MCF 10A (cell line): Measurements from ENCODE around the gene CLEC18A. TPM values are rescaled to one million over a fixed set of nuclear protein-coding genes. Genes with fewer than 3 reads are reported as not detected.

ENCODE experiments used
- BruUV-seq: library from RNA; stranded (reverse); fragments of 400-500 nt; replicated peaks from 2 replicates; lab custom pipeline; 2021; lab: Mats Ljungman, UMichigan
- CTCF ChIA-PET: fragments of 300-600 bp; sonication (Branson Sonifier 250); formaldehyde crosslinking; extraction: SDS; loops from one replicate; lab custom pipeline; 2021; ENCODE audit warnings: antibody characterized with exemption, inconsistent platforms; lab: Yijun Ruan, JAX
- POLR2A ChIA-PET: fragments of 300-600, 350-650 bp; sonication (Branson Sonifier 250); formaldehyde crosslinking; extraction: SDS; loops from one replicate; lab custom pipeline; 2020; ENCODE audit warnings: antibody characterized with exemption, inconsistent platforms; lab: Yijun Ruan, JAX
- DNase-seq: peaks from one replicate; pipeline ENCODE4 v3.0.0-alpha.2; 2018; ENCODE audit not compliant: unreplicated experiment
- H3K27ac Mint-ChIP-seq: one replicate; pipeline ENCODE4 v1.8.0; 2022; ENCODE audit warnings: mild to moderate bottlenecking, low read depth, mixed read lengths; ENCODE audit not compliant: unreplicated experiment
- H3K27me3 Mint-ChIP-seq: one replicate; pipeline ENCODE4 v1.8.0; 2022; ENCODE audit warnings: mixed read lengths; ENCODE audit not compliant: insufficient read depth, unreplicated experiment
- H3K36me3 Mint-ChIP-seq: one replicate; pipeline ENCODE4 v1.8.0; 2022; ENCODE audit warnings: mild to moderate bottlenecking, moderate library complexity, mixed read lengths; ENCODE audit not compliant: insufficient read depth, unreplicated experiment
- H3K4me1 Mint-ChIP-seq: one replicate; pipeline ENCODE4 v1.8.0; 2022; ENCODE audit warnings: mixed read lengths; ENCODE audit not compliant: insufficient read depth, unreplicated experiment
- H3K4me3 Mint-ChIP-seq: one replicate; pipeline ENCODE4 v1.8.0; 2022; ENCODE audit warnings: mild to moderate bottlenecking, moderate library complexity, mixed read lengths; ENCODE audit not compliant: unreplicated experiment
- H3K9me3 Mint-ChIP-seq: one replicate; pipeline ENCODE4 v1.8.0; 2022; ENCODE audit warnings: mixed read lengths; ENCODE audit not compliant: unreplicated experiment
- CTCF ChIP-seq: fragments of 200-600 bp; IDR thresholded peaks from one replicate; pipeline ENCODE4 v1.8.0; 2022; ENCODE audit warnings: antibody characterized with exemption, mild to moderate bottlenecking; ENCODE audit not compliant: unreplicated experiment
- intact Hi-C: fragments of 100-400 bp; cut with micrococcal nuclease; formaldehyde crosslinking; loops from 2 replicates; pipeline ENCODE4 v1.14.1; 2022
- total RNA-seq: library from RNA; stranded (reverse); gene quantifications from 2 replicates; pipeline ENCODE4 v1.2.3, GENCODE V29; 2022

Gene CLEC18A
- total RNA-seq, 1 experiment from 2014 or later = 0.28 TPM

- peaks cover 10% of the 10 kb centered on the region for H3K36me3 Mint-ChIP-seq
- peak overlapping the region; percentile 90 for H3K27ac Mint-ChIP-seq
- no peaks in the 10 kb centered on the region for H3K27me3 Mint-ChIP-seq
- no peak for DNase-seq
- H3K4me1 Mint-ChIP-seq = peaks cover 12% of the 10 kb centered on the region
- no peaks in the 10 kb centered on the region for H3K9me3 Mint-ChIP-seq
- no TSS peak for BruUV-seq
- ChIA-PET CTCF (interaction anchor here (1.6 kb wide), 1 partner anchor 12 kb away, joined by 11 read pairs; no protein-coding TSS in a partner anchor), POLR2A (interaction anchor here (0.7 to 1.3 kb wide), 3 partner anchors 9 to 12 kb away, joined by 3 read pairs; no protein-coding TSS in a partner anchor)
- TF ChIP-seq CTCF = no peak
- H3K4me3 Mint-ChIP-seq = no peak overlapping the region
- intact Hi-C loops = no loop called here
These were observed 32.9 kb upstream of the CLEC18A start for GRCh38 chr16:69918241-69918640.

- intact Hi-C loops = no loop called here
- CTCF ChIA-PET = interaction anchor here (0.7 to 2.4 kb wide), 2 partner anchors 9 to 16 kb away, joined by 3 to 13 read pairs; no protein-coding TSS in a partner anchor
These were observed 30.0 kb upstream of the CLEC18A start for GRCh38 chr16:69921127-69921526.

DNA sequence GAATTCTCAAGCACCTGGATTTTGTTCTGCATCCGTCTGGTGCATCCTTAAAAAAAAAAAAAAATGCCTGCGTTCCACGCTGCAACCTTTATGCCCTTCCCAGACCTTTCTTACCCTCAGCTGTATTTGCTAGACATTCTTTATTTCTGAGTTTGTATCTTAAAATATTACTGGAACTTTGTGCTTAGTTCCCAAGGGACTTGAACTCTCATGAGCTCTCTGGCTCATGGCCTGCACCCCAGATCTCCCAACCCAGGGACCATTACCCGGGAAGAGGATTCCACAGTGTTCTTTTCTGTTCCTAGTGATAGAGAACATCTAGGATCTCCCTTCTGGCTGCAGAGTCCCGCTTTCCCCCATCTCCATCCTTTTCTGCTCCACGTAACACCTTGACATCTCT, 28.9 kb upstream of the CLEC18A start:
- no peaks in the 10 kb centered on the region for H3K9me3 Mint-ChIP-seq
- ChIA-PET POLR2A (no interaction called here), CTCF (interaction anchor here (0.5 to 1.2 kb wide), 2 partner anchors 9 to 149 kb away, joined by 3 to 6 read pairs; no protein-coding TSS in a partner anchor)
- H3K27me3 Mint-ChIP-seq = no peaks in the 10 kb centered on the region
- TF ChIP-seq CTCF = no peak
- H3K4me1 Mint-ChIP-seq = peaks cover 11% of the 10 kb centered on the region
- DNase-seq = no peak
- peaks cover 5% of the 10 kb centered on the region for H3K36me3 Mint-ChIP-seq
- H3K4me3 Mint-ChIP-seq = no peak overlapping the region
- intact Hi-C loops = no loop called here
- H3K27ac Mint-ChIP-seq = no peak overlapping the region
- no TSS peak for BruUV-seq

More at GRCh38 chr16:69921127-69921526, 30.0 kb upstream of the CLEC18A start:
- Mint-ChIP-seq H3K27ac (no peak overlapping the region), H3K27me3 (no peaks in the 10 kb centered on the region), H3K36me3 (peaks cover 10% of the 10 kb centered on the region), H3K4me1 (peaks cover 12% of the 10 kb centered on the region), H3K9me3 (no peaks in the 10 kb centered on the region), H3K4me3 (no peak overlapping the region)
- DNase-seq = no peak
- TF ChIP-seq CTCF = no peak
- no TSS peak for BruUV-seq
- POLR2A ChIA-PET = interaction anchor here (0.6 kb wide), 1 partner anchor 270 kb away, joined by 3 read pairs; no protein-coding TSS in a partner anchor

- TF ChIP-seq CTCF = no peak
- H3K4me1 Mint-ChIP-seq = no peaks in the 10 kb centered on the region
- no peak for DNase-seq
- no peaks in the 10 kb centered on the region for H3K9me3 Mint-ChIP-seq
- intact Hi-C loops = no loop called here
- H3K27me3 Mint-ChIP-seq = no peaks in the 10 kb centered on the region
- H3K4me3 Mint-ChIP-seq = no peak overlapping the region
- H3K36me3 Mint-ChIP-seq = no peaks in the 10 kb centered on the region
- CTCF ChIA-PET = interaction anchor here (0.8 kb wide), 1 partner anchor 17 kb away, joined by 3 read pairs; no protein-coding TSS in a partner anchor
- H3K27ac Mint-ChIP-seq = no peak overlapping the region
- POLR2A ChIA-PET = no interaction called here
- no TSS peak for BruUV-seq
These were observed 26.9 kb upstream of the CLEC18A start for GRCh38 chr16:69924041-69924775.
